Measurements from ENCODE around the gene MCAT. TPM values are rescaled to one million over a fixed set of nuclear protein-coding genes. Genes with fewer than 3 reads are reported as not detected.
A peak's percentile ranks its signal among the peaks of the same experiment; 100 is the strongest.

MCAT gene
- total and polyA plus RNA-seq, 12 donors: 12.8 to 33.4 (median 15.3) TPM

DNA sequence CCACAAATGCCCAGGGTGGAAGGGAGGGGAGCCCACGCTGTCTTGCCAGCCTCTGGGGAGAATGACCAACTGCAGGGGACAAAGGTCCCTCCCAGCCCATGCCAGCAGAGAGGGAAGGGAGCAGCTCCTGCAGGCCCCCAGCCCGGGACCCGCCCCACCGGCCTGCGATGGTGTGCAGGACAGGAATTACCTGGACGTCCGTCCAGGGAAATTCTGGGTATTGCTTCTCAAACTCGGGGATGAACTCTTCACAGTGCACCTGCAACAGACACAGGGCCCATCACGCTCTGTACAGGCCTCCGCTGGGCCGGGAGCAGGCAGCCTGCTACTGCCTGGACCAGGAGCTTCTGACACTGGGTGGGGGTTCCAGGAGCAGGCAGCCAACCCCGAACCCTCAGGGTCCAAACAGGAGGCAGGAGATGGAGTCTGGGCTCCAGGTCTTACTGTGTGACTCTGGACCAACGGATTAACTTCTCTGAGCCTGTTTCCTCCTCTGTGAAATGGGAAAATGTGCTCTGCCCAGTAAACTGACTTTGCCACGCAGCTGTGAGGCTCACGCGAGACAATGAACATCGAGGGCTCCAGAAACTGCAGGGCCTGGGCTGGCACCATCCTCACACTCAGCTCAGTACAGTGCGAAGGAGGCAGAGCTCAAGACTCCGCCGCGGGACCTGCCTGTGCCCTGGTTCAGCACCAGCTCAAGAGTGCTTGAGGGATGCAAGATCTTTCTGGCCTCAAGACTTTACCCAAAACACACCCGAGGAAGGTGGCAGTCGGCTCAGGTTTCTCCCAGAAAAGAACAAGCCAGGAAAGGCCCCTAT lies 26.3 kb upstream of the MCAT start:
- Histone ChIP-seq H3K9me3 (no peaks in the 10 kb centered on the region), H3K36me3 (peaks cover 0 to 67% (median 19%) of the 10 kb centered on the region in 9 donors), H3K4me3 (no peak overlapping the region), H3K4me1 (peaks cover 0 to 8% (median 3%) of the 10 kb centered on the region in 9 donors), H3K27ac (no peak overlapping the region), H3K27me3 (no peaks in the 10 kb centered on the region)
- TF ChIP-seq, protein P1, sequence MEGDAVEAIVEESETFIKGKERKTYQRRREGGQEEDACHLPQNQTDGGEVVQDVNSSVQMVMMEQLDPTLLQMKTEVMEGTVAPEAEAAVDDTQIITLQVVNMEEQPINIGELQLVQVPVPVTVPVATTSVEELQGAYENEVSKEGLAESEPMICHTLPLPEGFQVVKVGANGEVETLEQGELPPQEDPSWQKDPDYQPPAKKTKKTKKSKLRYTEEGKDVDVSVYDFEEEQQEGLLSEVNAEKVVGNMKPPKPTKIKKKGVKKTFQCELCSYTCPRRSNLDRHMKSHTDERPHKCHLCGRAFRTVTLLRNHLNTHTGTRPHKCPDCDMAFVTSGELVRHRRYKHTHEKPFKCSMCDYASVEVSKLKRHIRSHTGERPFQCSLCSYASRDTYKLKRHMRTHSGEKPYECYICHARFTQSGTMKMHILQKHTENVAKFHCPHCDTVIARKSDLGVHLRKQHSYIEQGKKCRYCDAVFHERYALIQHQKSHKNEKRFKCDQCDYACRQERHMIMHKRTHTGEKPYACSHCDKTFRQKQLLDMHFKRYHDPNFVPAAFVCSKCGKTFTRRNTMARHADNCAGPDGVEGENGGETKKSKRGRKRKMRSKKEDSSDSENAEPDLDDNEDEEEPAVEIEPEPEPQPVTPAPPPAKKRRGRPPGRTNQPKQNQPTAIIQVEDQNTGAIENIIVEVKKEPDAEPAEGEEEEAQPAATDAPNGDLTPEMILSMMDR (IDR thresholded peaks at IDR 0.05): no peak
- no peak for ATAC-seq
- intact Hi-C loops (cut with DNase I): no loop called here
- no peak for DNase-seq
- 93 to 94% methylated on average over 23 of the region's 23 CpGs for WGBS, 2 donors

- ATAC-seq (peak in 3 of 8 donors; percentile 5 to 43 (median 18)), DNase-seq (no peak)
- intact Hi-C loops (cut with DNase I): no loop called here
- Histone ChIP-seq H3K4me1 (peaks cover 0 to 14% (median 9%) of the 10 kb centered on the region in 9 donors), H3K27me3 (no peaks in the 10 kb centered on the region), H3K36me3 (peaks cover 0 to 59% (median 11%) of the 10 kb centered on the region in 9 donors), H3K4me3 (no peak overlapping the region), H3K27ac (peak overlapping the region in 3 of 10 donors; percentile 1 to 31 (median 12)), H3K9me3 (no peaks in the 10 kb centered on the region)
- TF ChIP-seq, protein P1 (IDR thresholded peaks at IDR 0.05): no peak
- 86 to 88% methylated on average over 25 of the region's 25 CpGs for WGBS, 2 donors
Observed at GRCh38 chr22:43168471-43169309, 25.5 kb upstream of the MCAT start.

GRCh38 chr22:43167001-43167589 lies 23.9 kb upstream of the MCAT start:
- no peaks in the 10 kb centered on the region for H3K9me3 ChIP-seq
- no peak overlapping the region for H3K4me3 ChIP-seq
- no peak for ATAC-seq
- H3K27ac ChIP-seq: no peak overlapping the region
- intact Hi-C loops (cut with DNase I): no loop called here
- DNase-seq: no peak
- H3K4me1 ChIP-seq: peaks cover 6 to 26% (median 17%) of the 10 kb centered on the region in 9 donors
- H3K36me3 ChIP-seq: peaks cover 0 to 53% (median 7%) of the 10 kb centered on the region in 9 donors
- WGBS, 2 donors: 92 to 94% methylated on average over 19 of the region's 19 CpGs
- TF ChIP-seq, protein P1 (IDR thresholded peaks at IDR 0.05): no peak
- H3K27me3 ChIP-seq: no peaks in the 10 kb centered on the region

Data from heart right ventricle (tissue), 16 donors.